Left kidney (tissue), 2 donors: Measurements from ENCODE around the gene SLC6A17. TPM values are rescaled to one million over a fixed set of nuclear protein-coding genes. Genes with fewer than 3 reads are reported as not detected.

Source experiments
- DNase-seq: peaks from one replicate; pipeline ENCODE4 v3.0.0-alpha.2; 2013
- polyA plus RNA-seq: library from polyadenylated mRNA; unstranded; fragments of 120-200 nt; gene quantifications from one replicate; pipeline ENCODE4 v1.2.1, GENCODE V29; 2013; ENCODE audit not compliant: insufficient read length

Gene SLC6A17
- polyA plus RNA-seq, 1 donor = 0.70 TPM

DNA sequence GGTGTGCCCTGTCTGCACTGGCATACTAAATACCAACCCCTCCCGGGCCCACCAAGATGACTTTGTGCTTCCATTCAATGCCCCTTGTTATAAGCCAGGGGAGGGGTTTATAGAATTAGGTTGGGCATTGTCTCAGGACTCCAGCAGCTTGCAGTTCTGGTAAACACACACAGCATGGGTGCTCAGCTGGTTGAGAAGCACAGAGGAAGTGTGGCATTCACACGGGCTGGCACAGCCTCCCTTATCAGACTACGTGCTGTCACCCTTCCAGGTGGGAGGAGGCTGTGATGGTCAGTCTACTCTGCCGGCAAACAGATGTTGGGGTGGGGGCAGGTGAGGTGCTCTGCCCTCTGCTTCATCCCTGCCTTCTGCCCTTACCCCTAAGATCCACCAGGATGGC lies 15.0 kb upstream of the SLC6A17 start:
- DNase-seq = no peak

DNA sequence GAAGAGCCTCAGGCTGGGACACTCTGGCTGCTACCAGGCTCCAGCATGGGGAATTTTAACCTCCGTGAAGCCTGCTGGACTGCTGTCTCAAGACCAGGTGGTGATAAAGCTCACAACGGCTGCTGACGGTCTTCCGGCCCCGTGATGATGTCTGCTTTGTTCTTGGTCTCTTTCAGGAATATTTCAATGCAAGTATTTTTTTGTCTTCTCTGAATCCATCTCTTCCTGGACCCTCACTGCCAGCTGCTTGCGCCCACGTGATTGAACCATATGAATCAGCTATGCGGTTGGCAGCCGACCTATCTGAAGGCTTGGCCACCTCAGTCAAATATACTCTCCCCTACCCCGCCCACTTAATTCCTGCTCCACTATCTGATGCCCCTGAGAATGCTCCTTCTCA lies 14.6 kb upstream of the SLC6A17 start:
- DNase-seq = no peak

DNA sequence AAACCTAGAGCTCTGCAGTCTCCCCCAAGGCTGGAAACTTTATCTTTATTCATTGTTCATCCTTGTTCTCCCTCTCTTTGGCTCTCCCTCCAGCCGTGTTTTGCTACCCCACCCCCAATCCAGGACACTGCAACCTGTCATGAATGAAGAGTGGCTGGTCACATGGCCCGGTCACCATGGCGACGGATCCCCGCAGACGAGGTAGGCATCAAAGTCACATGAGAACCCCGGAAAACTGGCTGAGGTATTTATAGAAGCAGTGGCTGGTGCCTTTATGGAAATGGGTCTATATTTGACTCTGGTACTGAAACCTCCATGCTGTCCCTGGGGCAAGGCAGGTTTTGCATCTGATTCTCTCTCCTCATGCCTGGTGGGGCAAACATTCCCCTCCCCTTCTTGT lies 13.4 kb upstream of the SLC6A17 start:
- no peak for DNase-seq

DNA sequence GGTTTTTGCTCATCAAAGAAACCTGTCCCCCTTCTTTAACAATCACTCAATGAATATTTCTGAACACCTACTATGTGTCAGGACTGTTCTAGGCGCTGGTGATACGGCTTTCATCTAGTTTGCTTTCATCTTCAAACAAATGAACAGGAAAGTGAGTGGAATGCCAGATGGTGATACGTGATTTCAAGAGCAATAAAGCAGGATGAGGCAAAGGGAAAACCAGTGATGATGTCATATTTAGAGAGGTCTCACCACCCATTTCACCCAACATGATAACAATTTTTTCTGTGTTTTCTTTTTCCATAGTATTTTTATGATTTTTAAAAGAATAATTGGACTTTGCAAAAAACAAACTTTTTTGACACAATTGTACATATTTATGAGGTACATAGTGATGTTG lies 11.3 kb upstream of the SLC6A17 start:
- DNase-seq = no peak

DNA sequence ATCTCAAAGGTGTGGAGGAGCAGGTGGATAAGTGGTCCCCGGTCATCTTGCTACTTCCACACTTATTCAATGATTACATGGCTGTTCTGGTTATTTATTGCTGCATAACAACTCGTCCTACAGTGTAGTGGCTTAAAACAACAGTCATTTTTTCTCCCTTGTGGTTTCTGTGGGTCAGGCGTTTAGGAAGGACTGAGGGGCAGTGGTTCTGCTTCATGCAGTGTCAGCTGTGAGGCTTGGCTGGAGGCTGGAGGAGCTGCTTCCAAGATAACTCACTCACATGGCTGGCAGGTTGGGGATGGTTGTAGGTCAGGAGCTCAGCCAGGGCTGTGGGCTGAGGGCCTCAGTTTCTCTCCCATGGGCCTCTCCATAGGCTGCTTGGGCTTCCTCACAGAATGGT lies 5.9 kb upstream of the SLC6A17 start:
- DNase-seq = no peak

DNA sequence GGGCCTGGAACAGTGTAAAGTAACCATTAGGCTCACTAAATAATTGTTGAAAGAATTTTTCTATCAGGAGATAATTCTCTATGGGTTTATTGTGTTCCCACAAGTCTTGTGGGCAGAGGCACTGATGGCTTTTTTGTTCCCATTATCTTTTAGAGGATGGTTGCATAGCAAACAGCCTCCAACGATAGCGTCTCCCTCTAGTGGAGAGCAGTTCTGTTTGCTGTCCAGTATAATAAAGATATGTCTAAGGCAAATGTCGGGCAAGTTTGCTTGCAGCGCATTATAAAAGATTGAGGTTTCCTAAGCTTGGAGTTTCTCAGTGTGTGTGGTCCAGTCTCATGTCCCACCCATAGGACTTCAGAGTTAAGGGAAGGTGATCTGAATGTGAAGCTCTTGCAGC lies 1.3 kb upstream of the SLC6A17 start:
- DNase-seq = no peak

DNA sequence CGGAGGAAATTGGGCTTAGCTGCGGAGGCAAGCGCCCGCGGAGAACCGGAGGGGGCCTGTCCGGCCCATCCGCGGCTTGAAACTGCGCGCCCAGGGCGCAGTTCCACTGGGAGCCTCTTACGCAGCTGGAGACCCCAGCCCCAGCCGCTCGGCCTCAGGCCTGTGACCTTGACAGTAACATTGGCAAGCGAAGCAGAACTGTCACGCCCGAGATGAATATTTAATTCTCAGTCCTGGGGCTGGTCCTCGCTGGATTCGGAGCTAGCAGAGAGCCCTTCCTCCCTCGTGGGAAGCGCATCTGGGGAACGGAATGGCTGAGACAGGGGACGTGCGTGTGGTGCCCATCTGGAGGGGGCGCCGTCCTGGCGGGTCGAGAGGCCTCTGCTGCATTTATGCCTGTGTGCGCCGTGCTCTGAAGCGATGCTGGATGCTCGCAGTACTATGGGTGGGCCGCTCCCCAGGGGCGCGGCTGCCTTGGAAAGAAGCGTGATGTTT lies 928 bp downstream of the SLC6A17 start:
- DNase-seq = no peak

DNA sequence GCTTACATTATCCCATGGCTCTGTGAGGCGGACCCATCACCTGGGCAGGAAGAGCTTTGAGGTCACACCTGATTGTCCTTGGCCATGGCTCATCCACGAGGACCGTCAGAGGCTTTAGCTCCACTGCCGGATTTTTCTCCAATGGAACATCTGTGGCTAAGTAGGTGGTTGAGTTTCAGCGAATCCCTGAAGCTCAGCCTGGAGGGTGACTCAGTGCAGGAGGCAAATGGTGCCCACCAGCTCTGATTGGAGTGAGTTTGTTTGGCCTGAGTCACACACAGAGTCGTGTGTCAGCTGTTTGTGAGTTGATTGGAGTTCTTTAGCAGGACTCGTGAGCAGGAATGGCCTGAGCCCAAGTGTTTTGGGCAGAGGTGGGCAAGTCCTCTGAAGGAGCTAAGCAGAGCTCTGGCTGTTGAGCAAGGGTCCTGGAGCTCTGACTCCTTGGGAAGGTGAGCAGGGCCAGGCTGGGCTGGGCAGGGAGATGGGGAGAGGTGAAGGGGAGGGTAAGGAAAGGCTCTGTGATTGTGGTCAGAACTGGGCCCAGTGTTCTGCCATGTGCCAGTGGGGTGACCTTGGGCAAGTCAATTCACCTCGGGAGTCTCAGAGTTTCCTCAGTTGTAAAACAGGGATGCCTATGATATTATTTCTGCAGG lies 2.0 kb downstream of the SLC6A17 start:
- no peak for DNase-seq

DNA sequence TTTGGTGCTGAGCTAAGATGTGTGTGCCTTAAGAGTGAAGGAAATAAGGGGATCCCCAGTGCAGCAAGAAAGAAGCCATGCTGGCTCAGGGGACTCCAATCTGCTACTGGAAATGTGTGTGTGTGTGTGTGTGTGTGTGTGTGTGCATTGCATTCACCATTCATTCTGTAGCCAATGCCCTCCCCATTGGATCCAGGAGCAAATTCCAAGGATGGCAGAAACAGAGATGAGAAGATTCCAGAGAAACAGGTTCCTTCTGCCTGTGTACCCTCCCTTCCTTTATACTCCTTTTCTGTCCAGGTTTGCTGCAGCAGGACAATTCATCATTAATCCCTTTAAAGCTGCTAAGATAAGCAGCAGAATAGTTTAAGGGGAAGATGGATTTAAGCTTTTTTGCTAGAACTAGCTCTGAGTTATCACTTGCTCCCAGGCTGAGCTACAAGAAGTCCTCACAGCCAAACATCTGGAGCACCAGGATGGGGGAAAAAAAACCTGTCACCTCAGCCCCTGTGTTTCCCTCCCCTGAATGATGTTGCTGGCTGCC lies 3.2 kb downstream of the SLC6A17 start:
- DNase-seq = no peak

DNA sequence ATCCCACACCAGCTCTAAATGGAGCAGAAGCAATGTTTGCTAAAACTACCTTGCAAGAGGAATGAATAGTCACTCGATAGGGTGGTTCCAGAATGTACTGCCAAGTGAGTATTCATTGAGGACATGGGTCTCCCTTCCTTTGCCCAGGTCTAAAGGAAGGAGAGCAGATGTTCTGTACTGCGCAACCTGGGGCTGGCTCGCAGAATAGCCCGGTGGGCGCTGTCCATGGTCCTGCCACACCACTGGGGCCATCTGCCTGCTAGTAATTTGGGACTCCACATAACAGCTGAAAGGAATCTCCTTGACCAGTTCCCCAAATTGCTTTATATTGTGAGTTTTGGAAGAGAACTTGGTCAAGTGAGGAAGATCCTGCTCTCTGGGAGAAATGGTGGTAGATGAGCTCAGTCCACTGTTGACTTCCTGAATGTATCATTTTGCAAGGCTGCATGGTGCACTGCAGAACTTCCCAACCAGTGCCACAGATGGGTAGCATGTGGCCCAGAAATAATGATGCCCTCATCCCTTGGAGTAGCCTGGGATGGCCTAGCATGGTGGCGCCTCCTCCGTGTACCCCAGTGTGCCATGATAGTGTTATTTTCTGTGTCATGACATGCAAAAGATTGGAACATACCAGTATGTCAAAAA lies 5.7 kb downstream of the SLC6A17 start:
- DNase-seq = peak; percentile 78

DNA sequence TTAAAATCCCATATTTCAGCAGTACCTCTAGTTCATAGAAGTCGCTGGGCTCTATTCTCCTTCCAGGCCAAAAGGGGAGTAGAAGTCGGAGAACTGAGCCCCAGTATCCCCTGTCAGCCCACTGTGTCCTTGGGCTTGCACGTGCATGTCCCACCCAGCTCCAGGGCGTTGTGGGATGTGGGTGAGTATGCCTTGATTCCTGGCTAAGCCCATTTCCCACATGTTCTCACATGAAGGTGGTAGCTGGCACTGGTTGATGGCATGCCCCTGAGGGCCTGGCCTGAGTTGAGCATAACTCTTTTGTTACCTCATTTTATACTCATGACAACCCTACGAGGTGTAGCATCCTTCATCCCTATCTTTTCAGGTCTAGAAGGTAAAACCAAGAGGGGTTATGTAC lies 8.0 kb downstream of the SLC6A17 start:
- no peak for DNase-seq

DNA sequence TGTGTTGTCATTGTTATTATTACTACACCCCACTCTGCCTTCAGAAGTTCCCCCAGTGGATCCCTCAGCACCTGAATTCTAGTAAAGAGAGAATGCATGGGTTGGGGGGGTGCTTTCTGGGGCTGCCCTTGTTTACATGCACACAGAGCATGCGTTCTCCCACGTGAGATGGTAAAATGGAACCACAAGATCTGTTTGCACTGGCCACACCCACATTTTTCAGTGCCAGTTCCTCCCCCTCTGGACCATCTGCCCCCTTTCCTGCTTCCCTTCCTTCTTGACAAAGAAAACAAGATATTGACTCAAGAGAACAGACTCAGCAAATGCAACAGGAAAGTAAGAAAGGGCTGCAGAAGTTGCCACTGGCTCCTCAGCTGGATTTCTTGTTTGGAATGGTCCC lies 8.9 kb downstream of the SLC6A17 start:
- DNase-seq = no peak

DNA sequence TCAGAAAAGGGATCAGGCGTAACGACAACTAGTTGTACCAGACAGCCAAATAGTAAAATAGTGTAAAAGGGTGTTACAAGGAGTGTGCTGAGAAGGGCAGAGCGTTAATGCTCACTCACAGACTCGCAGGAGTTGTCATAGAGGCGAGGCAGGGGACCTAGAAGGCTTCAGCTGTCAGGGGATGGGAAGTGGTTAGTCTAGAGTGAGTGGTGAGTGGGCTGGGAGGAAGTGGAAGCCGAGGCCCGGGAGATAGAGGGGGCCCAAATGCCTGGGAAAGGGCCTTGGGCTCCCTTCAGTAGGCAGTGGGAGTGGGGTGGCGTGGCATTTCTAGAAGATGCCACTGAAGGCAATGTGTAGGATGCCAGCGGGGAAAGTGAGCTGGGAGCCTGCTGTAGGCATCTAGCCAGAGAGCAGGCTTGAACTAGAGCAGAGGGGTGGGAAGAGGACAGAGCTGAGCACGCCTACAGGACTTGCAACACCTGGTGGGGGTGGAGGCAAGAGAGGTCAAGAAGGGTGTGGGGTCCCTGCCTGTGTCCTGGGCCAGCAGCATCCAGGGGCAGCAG lies 10.3 kb downstream of the SLC6A17 start:
- no peak for DNase-seq

DNA sequence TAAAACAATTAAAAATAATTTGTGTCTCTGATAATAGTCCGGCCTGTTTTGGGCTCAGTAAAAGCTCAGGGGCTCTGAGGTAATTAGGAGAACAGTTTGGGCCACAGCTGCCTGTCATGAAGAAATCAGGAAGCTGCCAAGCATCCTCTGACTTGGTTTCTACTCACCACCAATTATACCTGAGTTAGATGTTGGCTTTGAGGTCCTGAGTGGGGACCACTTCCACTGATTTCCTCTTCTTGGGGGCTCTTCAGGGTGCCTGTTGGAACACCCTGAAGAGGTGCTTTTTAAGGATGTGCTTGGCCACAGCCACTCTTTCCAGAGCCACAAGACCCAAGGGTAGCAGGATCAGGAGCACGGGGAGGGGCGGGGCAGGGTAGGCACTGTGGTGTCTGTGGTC lies 10.9 kb downstream of the SLC6A17 start:
- no peak for DNase-seq

DNA sequence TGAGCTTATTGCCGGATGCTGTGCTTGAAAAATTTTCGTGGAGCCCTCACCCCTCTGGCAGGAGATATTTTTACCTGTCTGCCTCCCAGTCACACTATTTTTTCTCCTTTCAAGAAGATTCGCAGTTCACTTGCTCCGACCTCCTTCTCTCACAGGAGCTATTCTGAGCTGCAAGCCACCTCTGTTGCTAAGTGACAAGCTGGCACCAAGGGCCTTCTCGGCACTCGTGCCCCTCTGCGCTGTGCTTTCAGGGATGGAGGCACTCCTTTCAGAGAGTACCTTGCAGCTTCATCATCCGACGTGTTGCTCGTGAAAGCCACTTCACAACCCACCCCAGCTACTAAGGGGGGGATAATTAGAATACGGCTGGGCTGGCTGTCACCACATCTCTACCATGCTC lies 11.6 kb downstream of the SLC6A17 start:
- no peak for DNase-seq

DNA sequence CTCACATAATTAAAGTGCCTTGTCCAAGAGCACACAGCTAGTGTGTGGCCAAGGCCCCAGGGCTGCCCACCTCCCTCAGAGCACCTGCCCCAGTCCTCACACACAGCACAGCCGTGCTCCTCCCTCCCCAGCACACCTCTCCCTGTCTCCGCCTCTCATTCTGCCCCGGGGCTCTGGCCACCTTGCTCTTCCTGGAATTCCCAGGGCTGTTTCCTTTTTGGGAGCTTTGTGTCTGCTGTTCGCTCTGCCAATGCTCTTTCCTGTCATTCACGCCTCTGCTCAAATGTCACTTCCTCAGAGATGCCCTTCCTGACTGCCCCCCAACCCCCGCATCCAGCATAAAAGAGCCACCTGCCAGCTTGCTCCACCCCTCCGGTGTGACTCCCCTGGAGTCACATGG lies 13.3 kb downstream of the SLC6A17 start:
- DNase-seq = no peak

DNA sequence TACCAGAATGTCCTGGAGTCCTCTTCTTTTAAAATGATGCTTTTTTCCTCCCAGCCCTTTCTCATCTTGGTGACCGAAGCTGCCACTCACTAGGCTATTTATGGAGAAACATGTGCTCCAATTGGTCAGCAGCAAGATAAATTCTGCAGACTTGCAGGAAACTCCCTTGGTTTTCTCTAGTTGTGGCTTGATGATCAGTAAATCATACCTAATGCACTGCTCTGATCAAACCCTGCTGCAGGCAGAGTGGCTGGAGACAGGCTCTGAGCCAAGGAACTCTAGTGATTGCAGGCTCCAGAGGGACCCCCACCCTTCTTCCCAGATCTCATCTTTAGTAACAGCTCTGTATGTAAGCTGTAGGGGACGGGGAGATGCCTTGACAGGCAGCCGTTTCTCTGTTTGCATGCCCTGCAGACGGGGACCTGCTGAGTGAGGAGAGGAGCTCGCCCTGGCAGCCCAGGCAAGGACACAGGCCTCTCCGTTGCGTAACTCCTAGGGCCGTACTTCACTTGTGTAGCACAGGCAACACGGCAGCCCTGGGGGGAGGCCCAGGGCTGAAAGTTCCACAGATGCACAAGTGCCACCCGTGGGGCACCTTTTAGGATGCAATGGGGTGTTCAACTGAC lies 14.5 kb downstream of the SLC6A17 start:
- DNase-seq = no peak

DNA sequence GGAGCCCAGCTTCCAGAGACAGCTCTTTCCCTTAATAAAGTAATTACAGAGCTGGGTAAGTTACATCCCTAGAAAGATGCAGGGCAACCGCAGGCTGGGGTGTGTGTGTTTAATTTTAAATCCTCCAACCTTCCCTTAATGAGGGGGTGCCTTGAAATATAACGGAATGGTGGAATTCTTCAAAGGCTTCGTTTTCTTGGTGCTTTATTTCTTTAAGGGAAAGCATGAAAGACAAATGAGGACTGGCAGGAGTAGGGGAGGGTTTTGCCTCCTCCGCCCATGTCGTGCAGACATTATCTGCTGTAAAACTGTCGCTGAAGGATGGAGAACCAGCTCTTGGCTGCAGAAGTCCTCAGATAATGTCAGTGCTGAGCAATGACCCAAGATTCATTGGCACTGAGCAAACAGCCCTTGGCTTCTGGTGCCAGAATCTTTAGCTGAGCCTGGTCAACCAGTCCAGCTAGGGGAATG lies 15.5 kb downstream of the SLC6A17 start:
- no peak for DNase-seq

DNA sequence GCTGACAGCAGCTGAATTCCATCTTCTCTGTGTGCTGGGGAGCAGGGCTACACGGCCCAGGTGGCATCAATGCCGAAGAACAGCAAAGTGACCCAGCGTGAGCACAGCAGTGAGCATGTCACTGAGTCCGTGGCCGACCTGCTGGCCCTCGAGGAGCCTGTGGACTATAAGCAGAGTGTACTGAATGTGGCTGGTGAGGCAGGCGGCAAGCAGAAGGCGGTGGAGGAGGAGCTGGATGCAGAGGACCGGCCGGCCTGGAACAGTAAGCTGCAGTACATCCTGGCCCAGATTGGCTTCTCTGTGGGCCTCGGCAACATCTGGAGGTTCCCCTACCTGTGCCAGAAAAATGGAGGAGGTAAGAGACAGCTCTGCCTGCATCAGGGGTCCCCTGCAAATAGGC lies 16.6 kb downstream of the SLC6A17 start:
- DNase-seq = no peak

DNA sequence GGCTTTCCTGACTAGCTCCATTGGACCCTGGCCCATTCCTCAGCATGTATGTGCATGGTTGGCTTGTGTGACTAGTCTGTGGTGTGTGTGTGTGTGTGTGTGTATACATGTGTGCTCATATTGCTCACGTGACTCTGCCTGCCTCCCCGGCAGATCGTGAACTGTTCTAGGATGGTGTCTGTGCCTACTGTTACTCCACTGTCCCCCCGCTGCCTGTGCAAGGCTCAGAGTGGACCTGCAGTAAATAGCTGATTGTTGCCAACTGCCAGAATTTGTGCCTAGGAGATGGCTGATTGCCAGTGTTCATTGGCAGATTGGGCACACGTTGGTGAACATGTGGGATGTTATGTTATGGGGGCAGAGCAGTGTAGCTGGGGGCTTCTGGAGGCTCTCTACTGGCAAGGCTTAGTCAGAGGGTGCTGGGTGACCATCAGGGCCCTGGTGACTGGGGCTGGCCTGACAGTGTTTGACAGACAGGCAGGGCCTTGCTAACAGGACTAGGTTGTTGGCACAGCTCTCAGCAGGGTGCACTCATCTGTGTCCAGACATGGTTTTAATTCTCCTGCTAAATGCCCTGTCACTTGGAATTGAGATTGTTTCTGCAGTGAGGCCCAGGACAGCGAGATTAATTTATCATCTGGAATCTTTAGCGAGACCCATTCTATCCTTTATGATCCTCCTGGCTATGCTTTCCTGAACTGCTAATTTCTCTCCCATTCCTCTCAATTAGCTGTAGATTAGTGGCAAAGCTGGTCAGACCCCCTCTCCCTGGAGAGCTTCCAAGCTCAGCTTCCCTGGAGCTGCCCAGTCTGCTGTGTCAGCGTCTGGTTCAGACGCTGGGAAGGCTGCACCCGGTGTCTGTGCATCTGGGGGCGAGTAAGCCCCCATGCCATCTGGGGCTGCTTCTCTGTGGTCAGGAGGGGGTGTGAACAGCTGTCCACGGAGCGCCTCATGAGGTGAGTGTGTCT lies 20.8 kb downstream of the SLC6A17 start:
- DNase-seq = no peak

DNA sequence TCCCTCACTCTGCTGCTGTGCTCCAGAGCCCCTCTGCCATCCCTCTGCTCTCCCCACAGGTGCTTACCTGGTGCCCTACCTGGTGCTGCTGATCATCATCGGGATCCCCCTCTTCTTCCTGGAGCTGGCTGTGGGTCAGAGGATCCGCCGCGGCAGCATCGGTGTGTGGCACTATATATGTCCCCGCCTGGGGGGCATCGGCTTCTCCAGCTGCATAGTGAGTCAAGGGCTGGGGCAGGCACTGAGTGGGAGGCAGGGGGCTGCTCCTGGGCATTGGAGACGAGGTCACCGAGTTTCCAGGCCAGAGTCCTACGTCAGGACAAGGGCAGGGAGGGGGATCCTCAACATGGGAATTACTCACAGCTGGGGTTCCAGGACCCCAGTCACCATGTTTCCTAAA lies 21.7 kb downstream of the SLC6A17 start:
- no peak for DNase-seq
